SH-SY5Y (cell line): Measurements from ENCODE around the gene IL16.

Experiments
- GATA2 ChIP-seq: IDR thresholded peaks from 2 replicates; pipeline ENCODE4 v1.6.1; 2011; ENCODE audit warnings: mild to moderate bottlenecking, low read depth, low read length
- GATA3 ChIP-seq: IDR thresholded peaks from 2 replicates; pipeline ENCODE4 v1.6.1; 2011; ENCODE audit warnings: low read depth, mild to moderate bottlenecking, low read length, moderate library complexity

- TF ChIP-seq GATA2 = no peak
- TF ChIP-seq GATA3 = no peak
These were observed 88.8 kb downstream of the IL16 start for GRCh38 chr15:81285461-81285860.
